Measurements from ENCODE around the gene RIPK4. TPM values are rescaled to one million over a fixed set of nuclear protein-coding genes. Genes with fewer than 3 reads are reported as not detected.

The RIPK4 gene
- total and polyA plus RNA-seq, 2 of the 13 experiments (the other 11 are each of a cell fraction or from before 2014, with no cell fraction given): 3.1 to 4.9 TPM

GRCh38 chr21:41715649-41716281 is 51.1 kb downstream of the RIPK4 start (continued):
- TF ChIP-seq IKZF5 (CRISPR knock-in tag; IDR thresholded peaks at IDR 0.05): peak; percentile 39; the same call in 1 of the 2 replicates
- 0 out of 2 replicates have a peak, but pooled peaks have one; percentile 48 for TF ChIP-seq KLF6 (CRISPR knock-in tag; IDR thresholded peaks at IDR 0.05)
- 0 out of 2 replicates have a peak, but pooled peaks have one; percentile 15 for TF ChIP-seq ZNF274 (CRISPR knock-in tag; IDR thresholded peaks at IDR 0.05)
- peak; percentile 86; the same call in 1 of the 2 replicates for TF ChIP-seq MAZ (IDR thresholded peaks at IDR 0.05; ENCODE audit: borderline replicate concordance, low read depth, low read length)
- no peak for TF ChIP-seq MAZ (CRISPR knock-in tag; IDR thresholded peaks at IDR 0.05; ENCODE audit: low read depth)
- TF ChIP-seq POLR2G (IDR thresholded peaks at IDR 0.05; ENCODE audit: low read depth, low read length): peak; percentile 63
- TF ChIP-seq EP300 (IDR thresholded peaks at IDR 0.05; ENCODE audit: low read depth in 2 of 2, low read length in 2 of 2): peak; percentile 91 to 98
- TF ChIP-seq EP300 (CRISPR knock-in tag; IDR thresholded peaks at IDR 0.05; ENCODE audit: borderline replicate concordance): peak; percentile 82
- no peak for TF ChIP-seq MEIS1 (CRISPR knock-in tag; IDR thresholded peaks at IDR 0.05; ENCODE audit: borderline replicate concordance)
- peak; percentile 78; the same call in 1 of the 2 replicates for TF ChIP-seq ZNF430 (CRISPR knock-in tag; IDR thresholded peaks at IDR 0.05)
- TF ChIP-seq ZNF503 (CRISPR knock-in tag; IDR thresholded peaks at IDR 0.05): peak; percentile 48; the same call in 1 of the 2 replicates
- TF ChIP-seq TARDBP (CRISPR knock-in tag; IDR thresholded peaks at IDR 0.05): peak; percentile 81
- TF ChIP-seq ZKSCAN1 (IDR thresholded peaks at IDR 0.05; ENCODE audit: low read length): no peak; the same call in 1 of the 2 replicates
- no peak for TF ChIP-seq ZNF709 (CRISPR knock-in tag; IDR thresholded peaks at IDR 0.05)
- TF ChIP-seq ERF (CRISPR knock-in tag; IDR thresholded peaks at IDR 0.05): peak; percentile 19; the same call in 1 of the 2 replicates
- 0 out of 2 replicates have a peak, but pooled peaks have one; percentile 42 for TF ChIP-seq ZNF264 (CRISPR knock-in tag; IDR thresholded peaks at IDR 0.05)
- TF ChIP-seq ARHGAP35 (CRISPR knock-in tag; IDR thresholded peaks at IDR 0.05; ENCODE audit: borderline replicate concordance): 0 out of 2 replicates have a peak, but pooled peaks have one; percentile 21
- peak; percentile 40; the same call in 1 of the 2 replicates for TF ChIP-seq CREM (IDR thresholded peaks at IDR 0.05)
- no peak for TF ChIP-seq CREM (CRISPR knock-in tag; IDR thresholded peaks at IDR 0.05)
- no peak for TF ChIP-seq ARID2 (CRISPR knock-in tag; IDR thresholded peaks at IDR 0.05; ENCODE audit: borderline replicate concordance)
- peak; percentile 85 for TF ChIP-seq ARID3A (IDR thresholded peaks at IDR 0.05; ENCODE audit: low read depth, low read length)
- TF ChIP-seq ZNF143 (CRISPR knock-in tag; IDR thresholded peaks at IDR 0.05): no peak
- no peak for TF ChIP-seq BHLHE40 (IDR thresholded peaks at IDR 0.05; ENCODE audit: low read length)
- no peak; the same call in 1 of the 2 replicates for TF ChIP-seq FOXO1 (CRISPR knock-in tag; IDR thresholded peaks at IDR 0.05)
- no peak for TF ChIP-seq ZNF557 (CRISPR knock-in tag; IDR thresholded peaks at IDR 0.05)
